GM18505 (cell line): ENCODE measurements around the gene MBNL3.

Source experiments
- ATAC-seq: cut with Tn5 transposase; IDR thresholded peaks from one replicate; pipeline ENCODE4 v1.9.1; 2021; ENCODE audit not compliant: unreplicated experiment
- POLR2A ChIP-seq: IDR thresholded peaks from 4 replicates; pipeline ENCODE4 v1.6.1; 2011; ENCODE audit warnings: borderline replicate concordance; ENCODE audit not compliant: insufficient read depth, insufficient read length; ENCODE audit errors: extremely low read depth

MBNL3 gene

GRCh38 chrX:132489578-132490419 lies 961 bp upstream of the MBNL3 start:
- ATAC-seq: peak; percentile 32
- TF ChIP-seq POLR2A: no peak

- no peak for ATAC-seq
- TF ChIP-seq POLR2A: no peak
These were observed 595 bp downstream of the MBNL3 start for GRCh38 chrX:132488180-132488705.

GRCh38 chrX:132486599-132487178 lies 2.1 kb downstream of the MBNL3 start:
- no peak for ATAC-seq
- no peak for TF ChIP-seq POLR2A

- no peak for TF ChIP-seq POLR2A
- no peak for ATAC-seq
These were observed 4.9 kb downstream of the MBNL3 start for GRCh38 chrX:132483951-132484350.

GRCh38 chrX:132483488-132483887 lies 5.3 kb downstream of the MBNL3 start:
- TF ChIP-seq POLR2A: no peak
- no peak for ATAC-seq

- no peak for TF ChIP-seq POLR2A
- ATAC-seq: no peak
These were observed 6.2 kb downstream of the MBNL3 start for GRCh38 chrX:132482632-132483031.

- no peak for ATAC-seq
- no peak for TF ChIP-seq POLR2A
These were observed 7.4 kb downstream of the MBNL3 start for GRCh38 chrX:132481449-132481848.

GRCh38 chrX:132480581-132481203 lies 8.1 kb downstream of the MBNL3 start:
- TF ChIP-seq POLR2A: peak; percentile 46
- peak; percentile 91 for ATAC-seq

GRCh38 chrX:132474544-132475248 lies 14.1 kb downstream of the MBNL3 start:
- ATAC-seq: no peak
- no peak for TF ChIP-seq POLR2A

GRCh38 chrX:132472397-132472796 lies 16.4 kb downstream of the MBNL3 start:
- ATAC-seq: no peak
- TF ChIP-seq POLR2A: no peak

- no peak for TF ChIP-seq POLR2A
- ATAC-seq: no peak
These were observed 18.0 kb downstream of the MBNL3 start for GRCh38 chrX:132470831-132471230.

- no peak for TF ChIP-seq POLR2A
- no peak for ATAC-seq
These were observed 18.7 kb downstream of the MBNL3 start for GRCh38 chrX:132470179-132470578.

- no peak for TF ChIP-seq POLR2A
- ATAC-seq: no peak
These were observed 20.4 kb downstream of the MBNL3 start for GRCh38 chrX:132468454-132468853.
